H1 (cell line): ENCODE measurements around the gene MOB3B. TPM values are rescaled to one million over a fixed set of nuclear protein-coding genes. Genes with fewer than 3 reads are reported as not detected.

Experiments used
- CTCF ChIA-PET: fragments of 300-600 bp; sonication (Branson Sonifier 250); formaldehyde crosslinking; loops from one replicate; lab custom pipeline; 2021; ENCODE audit not compliant: partially characterized antibody; lab: Charles Lee
- POLR2A ChIA-PET: fragments of 300-600 bp; sonication (Branson Sonifier 250); formaldehyde crosslinking; loops from one replicate; lab custom pipeline; 2021; ENCODE audit warnings: inconsistent platforms; ENCODE audit not compliant: partially characterized antibody; lab: Charles Lee
- DNase-seq, 2 experiments: peaks; one replicate each; pipeline versions ENCODE4 v3.0.0 to v3.0.0-alpha.2; 2010 to 2022; ENCODE audit warnings: low spot score in 2 of 2, low read depth in 1 of 2, mixed read lengths in 1 of 2
- FAIRE-seq: peaks from 2 replicates; lab custom pipeline; 2011; peaks lifted over from hg19 to GRCh38; lab: Jason Lieb, UNC
- H2AFZ ChIP-seq: 2 replicates; pipeline ENCODE4 v1.8.1; 2012; ENCODE audit warnings: low read length, inconsistent platforms
- H2AK5ac ChIP-seq: 2 replicates; pipeline ENCODE4 v1.6.1; 2013; ENCODE audit warnings: low read depth, low read length
- H2BK120ac ChIP-seq: replicated peaks from 2 replicates; pipeline ENCODE3; 2013; ENCODE audit warnings: low read depth, low read length, inconsistent platforms
- H2BK12ac ChIP-seq: 2 replicates; pipeline ENCODE4 v1.6.1; 2013; ENCODE audit warnings: low read depth, low read length
- H2BK15ac ChIP-seq: 2 replicates; pipeline ENCODE4 v1.6.1; 2013; ENCODE audit warnings: low read length
- H2BK20ac ChIP-seq: 2 replicates; pipeline ENCODE4 v1.6.1; 2013; ENCODE audit warnings: low read length
- H2BK5ac ChIP-seq: 2 replicates; pipeline ENCODE4 v1.6.1; 2013; ENCODE audit warnings: low read depth, low read length
- H3K14ac ChIP-seq: 2 replicates; pipeline ENCODE4 v1.6.1; 2013; ENCODE audit warnings: inconsistent platforms; ENCODE audit not compliant: insufficient read length
- H3K18ac ChIP-seq: 2 replicates; pipeline ENCODE4 v1.6.1; 2013; ENCODE audit warnings: low read length; ENCODE audit errors: extremely low read depth
- H3K23ac ChIP-seq: 2 replicates; pipeline ENCODE4 v1.6.1; 2013; ENCODE audit warnings: inconsistent platforms; ENCODE audit not compliant: insufficient read length
- H3K23me2 ChIP-seq: 2 replicates; pipeline ENCODE4 v1.6.1; 2013; ENCODE audit warnings: low read depth, low read length
- H3K27ac ChIP-seq: 2 replicates; pipeline ENCODE4 v1.6.1; 2011; ENCODE audit warnings: low read depth, low read length, inconsistent platforms
- H3K27me3 ChIP-seq, 4 experiments: replicated peaks in 1 of 4; 1 replicate in 1 of 4; 2 replicates in 3 of 4; pipeline versions ENCODE4 v1.6.1 to v1.8.1; 2011 to 2013; ENCODE audit warnings: low read length in 3 of 4, mild to moderate bottlenecking in 3 of 4, inconsistent platforms in 2 of 4, mixed read lengths in 2 of 4, moderate library complexity in 1 of 4; ENCODE audit not compliant: control insufficient read depth in 3 of 4, insufficient read depth in 3 of 4; ENCODE audit errors: extremely low read depth in 1 of 4
- H3K36me3 ChIP-seq, 4 experiments: 2 replicates each; pipeline versions ENCODE4 v1.6.1 to v1.8.1; 2011 to 2013; ENCODE audit warnings: mild to moderate bottlenecking in 4 of 4, low read length in 3 of 4, moderate library complexity in 2 of 4, control low read depth in 1 of 4, inconsistent platforms in 1 of 4; ENCODE audit not compliant: insufficient read depth in 4 of 4, control insufficient read depth in 2 of 4
- H3K4ac ChIP-seq: replicated peaks from 2 replicates; pipeline ENCODE3; 2013; ENCODE audit warnings: low read length, low read depth, mixed read lengths, inconsistent platforms; ENCODE audit not compliant: insufficient read length
- H3K4me1 ChIP-seq, 4 experiments: replicated peaks in 1 of 4; 1 replicate in 1 of 4; 2 replicates in 3 of 4; pipeline versions ENCODE4 v1.6.1 to v1.8.1; 2011 to 2013; ENCODE audit warnings: low read length in 3 of 4, inconsistent platforms in 2 of 4, mixed read lengths in 1 of 4; ENCODE audit not compliant: insufficient read depth in 4 of 4, control insufficient read depth in 3 of 4
- H3K4me2 ChIP-seq, 2 experiments: 2 replicates each; pipeline versions ENCODE4 v1.6.1 to v1.8.1; 2011 to 2013; ENCODE audit warnings: low read depth in 2 of 2, low read length in 2 of 2, control low read depth in 1 of 2, inconsistent platforms in 1 of 2, mild to moderate bottlenecking in 1 of 2; ENCODE audit not compliant: insufficient read depth in 1 of 2
- H3K4me3 ChIP-seq, 4 experiments: fragments of 200-600, 300-600 bp in 1 of 4; sonication (generic), shearing (Covaris generic), sonication (Bioruptor Twin) in 1 of 4; 2 replicates each; pipeline versions ENCODE4 v1.5.1 to v1.8.1; 2011 to 2016; ENCODE audit warnings: low read length in 4 of 4, low read depth in 3 of 4, control low read depth in 2 of 4, inconsistent platforms in 2 of 4, mild to moderate bottlenecking in 2 of 4, mixed read lengths in 1 of 4, moderate library complexity in 1 of 4; ENCODE audit not compliant: insufficient read depth in 2 of 4; ENCODE audit errors: extremely low read depth in 1 of 4
- H3K56ac ChIP-seq: replicated peaks from 2 replicates; pipeline ENCODE3; 2013; ENCODE audit warnings: low read depth, mild to moderate bottlenecking, mixed read lengths, low read length, inconsistent platforms; ENCODE audit not compliant: insufficient read length
- H3K79me1 ChIP-seq: 2 replicates; pipeline ENCODE4 v1.6.1; 2013; ENCODE audit warnings: low read depth, low read length, control low read depth
- H3K79me2 ChIP-seq, 2 experiments: 2 replicates each; pipeline versions ENCODE4 v1.6.1 to v1.8.1; 2012 to 2013; ENCODE audit warnings: low read length in 2 of 2, mild to moderate bottlenecking in 2 of 2, inconsistent platforms in 1 of 2; ENCODE audit not compliant: insufficient read depth in 2 of 2, control insufficient read depth in 1 of 2
- H3K9ac ChIP-seq, 4 experiments: replicated peaks in 1 of 4; 1 replicate in 1 of 4; 2 replicates in 3 of 4; pipeline versions ENCODE4 v1.6.1 to v1.8.1; 2011 to 2013; ENCODE audit warnings: low read depth in 3 of 4, low read length in 3 of 4, control low read depth in 2 of 4, mild to moderate bottlenecking in 2 of 4, moderate library complexity in 2 of 4, inconsistent platforms in 1 of 4; ENCODE audit errors: extremely low read depth in 1 of 4
- H3K9me3 ChIP-seq, 2 experiments: 2 replicates each; pipeline versions ENCODE4 v1.6.1 to v1.8.1; 2012 to 2013; ENCODE audit warnings: mild to moderate bottlenecking in 2 of 2, moderate library complexity in 2 of 2, control low read depth in 1 of 2, inconsistent platforms in 1 of 2, low read depth in 1 of 2, low read length in 1 of 2, mixed read lengths in 1 of 2; ENCODE audit not compliant: insufficient read depth in 2 of 2
- H4K20me1 ChIP-seq, 2 experiments: replicated peaks in 1 of 2; 2 replicates each; pipeline versions ENCODE3 to v1.8.1; 2011 to 2013; ENCODE audit warnings: inconsistent platforms in 2 of 2, low read length in 2 of 2, mild to moderate bottlenecking in 1 of 2; ENCODE audit not compliant: insufficient read depth in 2 of 2, control insufficient read depth in 1 of 2
- H4K5ac ChIP-seq: 2 replicates; pipeline ENCODE4 v1.6.1; 2013; ENCODE audit warnings: low read length, low read depth, mixed read lengths, inconsistent platforms; ENCODE audit not compliant: insufficient read length
- H4K8ac ChIP-seq: 2 replicates; pipeline ENCODE4 v1.8.0; 2013; ENCODE audit warnings: mild to moderate bottlenecking, moderate library complexity, low read length, inconsistent platforms; ENCODE audit not compliant: insufficient read depth; ENCODE audit errors: extremely low read depth
- H4K91ac ChIP-seq: replicated peaks from 2 replicates; pipeline ENCODE3; 2013; ENCODE audit warnings: low read length, mixed read lengths, inconsistent platforms; ENCODE audit not compliant: insufficient read length
- ASH2L ChIP-seq: fragments of 200-600, 300-600 bp; sonication (generic); IDR thresholded peaks from one replicate; pipeline ENCODE4 v1.7.1; 2017; ENCODE audit warnings: low read length
- GTF2F1 ChIP-seq: IDR thresholded peaks from 2 replicates; pipeline ENCODE4 v1.6.1; 2012; ENCODE audit warnings: low read depth, low read length, improper control_type of control experiment, borderline replicate concordance
- HDAC2 ChIP-seq, 2 experiments: fragments of 300-600 bp in 1 of 2; sonication (generic) in 1 of 2; IDR thresholded peaks; 2 replicates each; pipeline ENCODE4 v1.6.1; 2011 to 2012; ENCODE audit warnings: low read depth in 2 of 2, low read length in 2 of 2, mild to moderate bottlenecking in 2 of 2, moderate library complexity in 2 of 2, borderline replicate concordance in 1 of 2, inconsistent platforms in 1 of 2
- NRF1 ChIP-seq: IDR thresholded peaks from 2 replicates; pipeline ENCODE4 v1.6.1; 2011; ENCODE audit warnings: mild to moderate bottlenecking, low read depth, low read length, improper control_type of control experiment
- RFX5 ChIP-seq: IDR thresholded peaks from 2 replicates; pipeline ENCODE4 v1.6.1; 2011; ENCODE audit warnings: low read depth, low read length, improper control_type of control experiment, borderline replicate concordance
- SAP30 ChIP-seq: fragments of 300-600 bp; sonication (generic); IDR thresholded peaks from 2 replicates; pipeline ENCODE4 v1.7.1; 2012; ENCODE audit warnings: low read length, moderate library complexity, mild to moderate bottlenecking, inconsistent platforms; ENCODE audit not compliant: insufficient read depth, insufficient replicate concordance
- SIN3A ChIP-seq, 2 experiments: IDR thresholded peaks in 1 of 2; conservative IDR thresholded peaks in 1 of 2; 2 replicates each; pipeline ENCODE4 v1.6.1; 2011 to 2012; ENCODE audit warnings: low read length in 2 of 2, improper control_type of control experiment in 1 of 2, low read depth in 1 of 2, mild to moderate bottlenecking in 1 of 2
- SIX5 ChIP-seq: IDR thresholded peaks from 2 replicates; pipeline ENCODE4 v1.6.1; 2011; ENCODE audit warnings: mild to moderate bottlenecking, low read depth, low read length
- TEAD4 ChIP-seq: IDR thresholded peaks from 2 replicates; pipeline ENCODE4 v1.6.1; 2012; ENCODE audit warnings: low read depth, low read length, inconsistent platforms, mixed read lengths
- WGBS, 2 experiments: shearing (Covaris generic) in 1 of 2; methylation state at CpG; one replicate each; pipeline versions ENCODE4 v1.1.6 to v1.1.7; 2013 to 2015; ENCODE audit warnings: low lambda C conversion rate in 2 of 2, mixed read lengths in 2 of 2, inconsistent platforms in 1 of 2, low coverage in 1 of 2, missing lambda C conversion rate in 1 of 2; ENCODE audit not compliant: insufficient replicate concordance in 2 of 2, insufficient coverage in 1 of 2, insufficient read length in 1 of 2; ENCODE audit errors: extremely low coverage in 1 of 2, missing lambda C conversion rate in 1 of 2; 5-methylcytosine and 5-hydroxymethylcytosine counted together
- polyA plus RNA-seq, 7 experiments: library from polyadenylated mRNA; depleted of rRNA in 3 of 7; stranded (reverse) in 5 of 7; unstranded in 2 of 7; fragments of >200 nt in 5 of 7; fragments of 200-250 nt in 2 of 7; gene quantifications; 1 replicate in 5 of 7; 2 replicates in 1 of 7; 4 replicates in 1 of 7; pipeline versions ENCODE4 v1.2.1 to v1.2.3, GENCODE V29; 2011 to 2013; ENCODE audit warnings: missing spikeins in 2 of 7, mixed read lengths in 2 of 7
- total RNA-seq: library from RNA; stranded (reverse); fragmentation: NEBNext Ultra II Directional; extraction: Animal tissue kit (Norgen Biotek cat#: 25700); gene quantifications from 2 replicates; pipeline ENCODE4 v1.2.1, GENCODE V29; 2021
- TF ChIP-seq, protein P1 (sequence below): IDR thresholded peaks from 2 replicates; pipeline ENCODE4 v1.6.1; 2012; ENCODE audit warnings: low read length, inconsistent platforms
- TF ChIP-seq, protein P2 (sequence below): IDR thresholded peaks from 2 replicates; pipeline ENCODE4 v1.6.1; 2012; ENCODE audit warnings: inconsistent platforms

MOB3B gene
- total and polyA plus RNA-seq, 2 of the 8 experiments (the other 6 are each of a cell fraction or from before 2014, with no cell fraction given), result 12.7 to 16.1 TPM

DNA sequence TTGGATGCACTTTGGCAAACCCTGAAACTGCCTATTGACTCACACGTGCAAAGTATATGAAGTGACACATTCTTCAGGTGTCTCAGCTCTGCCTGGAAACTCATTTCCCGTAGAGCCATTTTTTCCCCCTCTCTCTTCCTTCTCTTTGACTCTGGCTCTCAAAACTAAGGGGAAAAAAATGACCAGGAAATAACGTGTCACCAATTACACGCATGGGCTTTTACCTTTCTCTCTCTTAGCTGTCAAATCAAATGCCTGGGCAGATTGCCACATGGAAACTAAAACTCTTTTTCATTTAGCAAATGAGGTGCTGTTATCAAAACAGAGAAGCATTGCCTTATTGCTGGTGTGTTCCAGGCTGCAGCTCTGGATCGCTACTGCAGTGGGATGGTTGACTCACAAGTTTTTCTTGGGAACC lies 23.9 kb downstream of the MOB3B start:
- Histone ChIP-seq H3K27me3 (no peaks in the 10 kb centered on the region), H3K4ac (no peak overlapping the region), H2BK5ac (no peak overlapping the region), H3K56ac (no peak overlapping the region), H3K79me1 (no peaks in the 10 kb centered on the region), H3K79me2 (peaks cover 0 to 3% of the 10 kb centered on the region in 2 experiments; a peak in 1 of 4 replicates), H3K14ac (no peak overlapping the region), H3K4me2 (no peak overlapping the region), H3K9ac (no peak overlapping the region), H3K27ac (no peak overlapping the region), H3K23me2 (no peaks in the 10 kb centered on the region), H2BK15ac (no peak overlapping the region), H2BK12ac (no peak overlapping the region), H3K4me3 (no peak overlapping the region), H4K5ac (no peak overlapping the region), H4K20me1 (no peaks in the 10 kb centered on the region), H2BK20ac (no peak overlapping the region), H4K8ac (no peak overlapping the region), H4K91ac (no peak overlapping the region), H2AFZ (no peak overlapping the region), H3K9me3 (no peaks in the 10 kb centered on the region), H3K36me3 (peaks cover 0 to 6% (median 0%) of the 10 kb centered on the region in 4 experiments; a peak in 1 of 8 replicates), H3K4me1 (peaks cover 0 to 5% (median 0%) of the 10 kb centered on the region in 4 experiments; a peak in 1 of 7 replicates), H3K18ac (no peak overlapping the region), H2BK120ac (no peak overlapping the region), H2AK5ac (no peak overlapping the region), H3K23ac (no peak overlapping the region)
- FAIRE-seq (no peak), DNase-seq (no peak)
- ChIA-PET POLR2A (no interaction called here), CTCF (interaction anchor here (1.4 kb wide), 1 partner anchor 30 kb away, joined by 3 read pairs; no protein-coding TSS in a partner anchor)
- 86% methylated on average over 5 of the region's 5 CpGs; no CpG with 5 or more reads in 1 of the 2 experiments for WGBS, 2 experiments
- no peak for TF ChIP-seq RFX5
- TF ChIP-seq TEAD4, result no peak
- TF ChIP-seq SAP30, result no peak
- no peak for TF ChIP-seq HDAC2 (IDR thresholded peaks at IDR 0.05; ENCODE audit: borderline replicate concordance in 1 of 2, low read depth in 2 of 2, low read length in 2 of 2)
- no peak for TF ChIP-seq GTF2F1
- TF ChIP-seq NRF1, result no peak
- TF ChIP-seq, protein P1, sequence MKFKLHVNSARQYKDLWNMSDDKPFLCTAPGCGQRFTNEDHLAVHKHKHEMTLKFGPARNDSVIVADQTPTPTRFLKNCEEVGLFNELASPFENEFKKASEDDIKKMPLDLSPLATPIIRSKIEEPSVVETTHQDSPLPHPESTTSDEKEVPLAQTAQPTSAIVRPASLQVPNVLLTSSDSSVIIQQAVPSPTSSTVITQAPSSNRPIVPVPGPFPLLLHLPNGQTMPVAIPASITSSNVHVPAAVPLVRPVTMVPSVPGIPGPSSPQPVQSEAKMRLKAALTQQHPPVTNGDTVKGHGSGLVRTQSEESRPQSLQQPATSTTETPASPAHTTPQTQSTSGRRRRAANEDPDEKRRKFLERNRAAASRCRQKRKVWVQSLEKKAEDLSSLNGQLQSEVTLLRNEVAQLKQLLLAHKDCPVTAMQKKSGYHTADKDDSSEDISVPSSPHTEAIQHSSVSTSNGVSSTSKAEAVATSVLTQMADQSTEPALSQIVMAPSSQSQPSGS, result no peak
- TF ChIP-seq, protein P2, sequence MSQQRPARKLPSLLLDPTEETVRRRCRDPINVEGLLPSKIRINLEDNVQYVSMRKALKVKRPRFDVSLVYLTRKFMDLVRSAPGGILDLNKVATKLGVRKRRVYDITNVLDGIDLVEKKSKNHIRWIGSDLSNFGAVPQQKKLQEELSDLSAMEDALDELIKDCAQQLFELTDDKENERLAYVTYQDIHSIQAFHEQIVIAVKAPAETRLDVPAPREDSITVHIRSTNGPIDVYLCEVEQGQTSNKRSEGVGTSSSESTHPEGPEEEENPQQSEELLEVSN, result no peak
- no peak for TF ChIP-seq SIX5
- no peak for TF ChIP-seq SIN3A (conservative IDR thresholded peaks at IDR 0.05 in 1 of 2, IDR thresholded peaks at IDR 0.05 in 1 of 2; ENCODE audit: low read depth in 1 of 2, low read length in 2 of 2)
- TF ChIP-seq ASH2L, result no peak
